GM12873 (cell line): ENCODE measurements around the gene HIVEP3.

Experiments used
- CTCF ChIP-seq: IDR thresholded peaks from 2 replicates; pipeline ENCODE4 v1.5.1; 2012; ENCODE audit warnings: low read depth, mild to moderate bottlenecking, moderate library complexity, low read length, control low read depth; ENCODE audit not compliant: insufficient read depth; ENCODE audit errors: missing control alignments

HIVEP3 gene

GRCh38 chr1:41919131-41919530 lies 409 bp upstream of the HIVEP3 start:
- TF ChIP-seq CTCF = no peak

GRCh38 chr1:41917835-41918449 lies 780 bp downstream of the HIVEP3 start:
- no peak for TF ChIP-seq CTCF

GRCh38 chr1:41917076-41917475 lies 1.6 kb downstream of the HIVEP3 start:
- no peak for TF ChIP-seq CTCF

- TF ChIP-seq CTCF = no peak
Observed at GRCh38 chr1:41915786-41916571, 2.7 kb downstream of the HIVEP3 start.

- TF ChIP-seq CTCF = no peak
Observed at GRCh38 chr1:41914516-41914915, 4.2 kb downstream of the HIVEP3 start.

GRCh38 chr1:41913014-41913413 lies 5.7 kb downstream of the HIVEP3 start:
- no peak for TF ChIP-seq CTCF

GRCh38 chr1:41908288-41908895 lies 10.3 kb downstream of the HIVEP3 start:
- TF ChIP-seq CTCF = no peak
